ENCODE data around the gene CTSC. TPM values are rescaled to one million over a fixed set of nuclear protein-coding genes. Genes with fewer than 3 reads are reported as not detected.

The CTSC gene
- total and polyA plus RNA-seq, 9 of the 15 experiments (the other 6 are each of a cell fraction or from before 2014, with no cell fraction given), result 113 to 403 (median 187) TPM

DNA sequence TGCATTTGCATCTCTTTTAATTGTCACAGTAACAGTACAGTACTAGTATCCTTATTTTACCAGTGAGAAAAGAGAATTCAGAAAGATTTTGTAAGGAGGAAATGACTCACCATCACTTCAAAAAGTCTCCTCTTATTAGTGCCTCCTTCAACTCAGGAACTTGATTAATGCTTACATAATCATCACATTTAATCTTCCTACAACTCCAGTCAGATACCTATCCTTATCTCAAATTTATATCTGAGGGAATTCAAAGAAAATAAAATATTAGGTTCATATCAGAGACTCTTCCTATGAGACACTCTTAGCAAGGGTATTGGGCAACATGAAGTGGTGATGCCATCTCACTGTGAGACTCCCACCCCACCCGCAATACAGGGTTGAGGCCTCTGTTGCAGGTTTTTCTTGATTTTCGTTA lies 26.1 kb upstream of the CTSC start (continued):
- TF ChIP-seq CEBPG (CRISPR knock-in tag; IDR thresholded peaks at IDR 0.05) (no peak), CEBPG (tag; conservative IDR thresholded peaks at IDR 0.05 in 1 of 2, IDR thresholded peaks at IDR 0.05 in 1 of 2) (peak; percentile 73 to 74; a peak in 3 of 4 replicates), RNF2 (IDR thresholded peaks at IDR 0.05) (no peak), XRCC3 (IDR thresholded peaks at IDR 0.05) (no peak), SREBF1 (IDR thresholded peaks at IDR 0.05; ENCODE audit: borderline replicate concordance, low read depth, low read length) (no peak), DACH1 (IDR thresholded peaks at IDR 0.05; ENCODE audit: partially characterized antibody) (peak; percentile 20), ZNF384 (IDR thresholded peaks at IDR 0.05; ENCODE audit: low read depth, low read length) (no peak), ZFPM2 (CRISPR knock-in tag; IDR thresholded peaks at IDR 0.05) (no peak), MAFG (tag; conservative IDR thresholded peaks at IDR 0.05) (no peak), ARHGAP35 (IDR thresholded peaks at IDR 0.05; ENCODE audit: partially characterized antibody) (no peak), FOSL1 (tag; conservative IDR thresholded peaks at IDR 0.05) (peak; percentile 39; the same call in 1 of the 2 replicates), ZNF3 (CRISPR knock-in tag; IDR thresholded peaks at IDR 0.05) (no peak)

DNA sequence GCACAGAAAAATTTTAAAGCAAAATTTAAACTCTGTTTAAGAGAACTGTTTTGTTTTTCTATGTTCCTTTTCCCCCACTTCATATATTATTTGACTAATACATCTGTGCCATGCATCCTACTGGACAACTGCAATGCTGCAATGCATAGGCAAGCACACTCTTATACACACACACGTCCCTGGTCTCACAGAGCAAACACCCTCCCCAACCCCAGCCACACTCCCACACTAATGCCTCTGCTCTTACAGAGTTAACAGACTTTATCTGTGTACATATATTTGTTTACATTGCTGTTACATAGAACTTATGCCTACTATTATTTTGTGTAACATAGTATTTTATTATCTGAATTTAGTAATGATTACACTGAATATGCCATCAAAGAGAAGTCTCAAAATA lies 25.5 kb upstream of the CTSC start:
- H4K20me1 ChIP-seq (replicated peaks; ENCODE audit: control insufficient read depth, insufficient read depth, low read length), result no peaks in the 10 kb centered on the region
- H3K79me2 ChIP-seq (ENCODE audit: control insufficient read depth, insufficient read depth, low read length), result no peaks in the 10 kb centered on the region
- H3K36me3 ChIP-seq (ENCODE audit: control insufficient read depth, insufficient read depth, low read length), result no peaks in the 10 kb centered on the region; the same call in 2 of the 3 replicates
- no peak overlapping the region for H2AFZ ChIP-seq (ENCODE audit: low read depth, low read length)
- H3K9me3 ChIP-seq (replicated peaks; ENCODE audit: control insufficient read depth, insufficient read depth, low read depth, low read length), result no peaks in the 10 kb centered on the region
- CTCF ChIA-PET (ENCODE audit: low intra/inter-chr PET ratio), result no interaction called here
- H3K9ac ChIP-seq (ENCODE audit: insufficient read depth in 1 of 2, low read depth in 2 of 2, low read length in 2 of 2), result no peak overlapping the region
- peaks cover 0 to 12% of the 10 kb centered on the region in 2 experiments; a peak in 3 of 5 replicates for H3K4me1 ChIP-seq (replicated peaks in 1 of 2; ENCODE audit: control insufficient read depth in 2 of 2, insufficient read depth in 2 of 2, low read length in 2 of 2)
- no TSS peak for BruUV-seq (replicated peaks)
- ATAC-seq (peak; percentile 70), FAIRE-seq (no peak), DNase-seq (ENCODE audit: extremely low read depth in 1 of 4, low spot score in 3 of 4) (no peak)
- H3K27ac ChIP-seq (ENCODE audit: extremely low read depth, low read depth, low read length), result no peak overlapping the region
- in situ Hi-C loops (cut with MboI), result no loop called here
- WGBS (ENCODE audit: insufficient coverage, low coverage, missing lambda C conversion rate), result 0% methylated on average over 1 of the region's 1 CpG
- intact Hi-C loops (cut with micrococcal nuclease), result no loop called here
- H3K27me3 ChIP-seq (ENCODE audit: control insufficient read depth in 2 of 2, insufficient read depth in 2 of 2, low read length in 2 of 2), result no peaks in the 10 kb centered on the region
- H3K4me3 ChIP-seq, result no peak overlapping the region
- no peaks in the 10 kb centered on the region for H3K9me1 ChIP-seq (ENCODE audit: control insufficient read depth, insufficient read depth, low read length)
- POLR2A ChIA-PET, result no interaction called here
- no peak overlapping the region for H3K4me2 ChIP-seq (ENCODE audit: insufficient read depth, low read length)
- no peak for TF ChIP-seq SREBF2 (CRISPR knock-in tag; IDR thresholded peaks at IDR 0.05)
- no peak for TF ChIP-seq TSC22D4 (tag; IDR thresholded peaks at IDR 0.05)
- TF ChIP-seq KDM1A (IDR thresholded peaks at IDR 0.05), result no peak
- TF ChIP-seq, protein P1, sequence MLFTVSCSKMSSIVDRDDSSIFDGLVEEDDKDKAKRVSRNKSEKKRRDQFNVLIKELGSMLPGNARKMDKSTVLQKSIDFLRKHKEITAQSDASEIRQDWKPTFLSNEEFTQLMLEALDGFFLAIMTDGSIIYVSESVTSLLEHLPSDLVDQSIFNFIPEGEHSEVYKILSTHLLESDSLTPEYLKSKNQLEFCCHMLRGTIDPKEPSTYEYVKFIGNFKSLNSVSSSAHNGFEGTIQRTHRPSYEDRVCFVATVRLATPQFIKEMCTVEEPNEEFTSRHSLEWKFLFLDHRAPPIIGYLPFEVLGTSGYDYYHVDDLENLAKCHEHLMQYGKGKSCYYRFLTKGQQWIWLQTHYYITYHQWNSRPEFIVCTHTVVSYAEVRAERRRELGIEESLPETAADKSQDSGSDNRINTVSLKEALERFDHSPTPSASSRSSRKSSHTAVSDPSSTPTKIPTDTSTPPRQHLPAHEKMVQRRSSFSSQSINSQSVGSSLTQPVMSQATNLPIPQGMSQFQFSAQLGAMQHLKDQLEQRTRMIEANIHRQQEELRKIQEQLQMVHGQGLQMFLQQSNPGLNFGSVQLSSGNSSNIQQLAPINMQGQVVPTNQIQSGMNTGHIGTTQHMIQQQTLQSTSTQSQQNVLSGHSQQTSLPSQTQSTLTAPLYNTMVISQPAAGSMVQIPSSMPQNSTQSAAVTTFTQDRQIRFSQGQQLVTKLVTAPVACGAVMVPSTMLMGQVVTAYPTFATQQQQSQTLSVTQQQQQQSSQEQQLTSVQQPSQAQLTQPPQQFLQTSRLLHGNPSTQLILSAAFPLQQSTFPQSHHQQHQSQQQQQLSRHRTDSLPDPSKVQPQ (CRISPR knock-in tag; IDR thresholded peaks at IDR 0.05; ENCODE audit: borderline replicate concordance), result no peak
- no peak for TF ChIP-seq TAF7 (tag; IDR thresholded peaks at IDR 0.05)
- no peak for TF ChIP-seq NR1H2 (CRISPR knock-in tag; IDR thresholded peaks at IDR 0.05)
- TF ChIP-seq, protein P2, sequence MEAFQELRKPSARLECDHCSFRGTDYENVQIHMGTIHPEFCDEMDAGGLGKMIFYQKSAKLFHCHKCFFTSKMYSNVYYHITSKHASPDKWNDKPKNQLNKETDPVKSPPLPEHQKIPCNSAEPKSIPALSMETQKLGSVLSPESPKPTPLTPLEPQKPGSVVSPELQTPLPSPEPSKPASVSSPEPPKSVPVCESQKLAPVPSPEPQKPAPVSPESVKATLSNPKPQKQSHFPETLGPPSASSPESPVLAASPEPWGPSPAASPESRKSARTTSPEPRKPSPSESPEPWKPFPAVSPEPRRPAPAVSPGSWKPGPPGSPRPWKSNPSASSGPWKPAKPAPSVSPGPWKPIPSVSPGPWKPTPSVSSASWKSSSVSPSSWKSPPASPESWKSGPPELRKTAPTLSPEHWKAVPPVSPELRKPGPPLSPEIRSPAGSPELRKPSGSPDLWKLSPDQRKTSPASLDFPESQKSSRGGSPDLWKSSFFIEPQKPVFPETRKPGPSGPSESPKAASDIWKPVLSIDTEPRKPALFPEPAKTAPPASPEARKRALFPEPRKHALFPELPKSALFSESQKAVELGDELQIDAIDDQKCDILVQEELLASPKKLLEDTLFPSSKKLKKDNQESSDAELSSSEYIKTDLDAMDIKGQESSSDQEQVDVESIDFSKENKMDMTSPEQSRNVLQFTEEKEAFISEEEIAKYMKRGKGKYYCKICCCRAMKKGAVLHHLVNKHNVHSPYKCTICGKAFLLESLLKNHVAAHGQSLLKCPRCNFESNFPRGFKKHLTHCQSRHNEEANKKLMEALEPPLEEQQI (IDR thresholded peaks at IDR 0.05), result no peak

Data from K562 (cell line).